H9 (cell line): ENCODE measurements around the gene P3H3. TPM values are rescaled to one million over a fixed set of nuclear protein-coding genes. Genes with fewer than 3 reads are reported as not detected.

Experiments used
- DNase-seq: peaks from one replicate; pipeline ENCODE4 v3.0.0-alpha.2; 2017
- H2AFZ ChIP-seq: one replicate; pipeline ENCODE4 v1.6.1; 2013; ENCODE audit warnings: mild to moderate bottlenecking, low read length, control low read depth, moderate library complexity
- H2AK5ac ChIP-seq: 2 replicates; pipeline ENCODE4 v1.6.1; 2013; ENCODE audit warnings: low read length, control low read depth, mixed read lengths; ENCODE audit not compliant: insufficient read length
- H2BK120ac ChIP-seq: one replicate; pipeline ENCODE4 v1.6.1; 2013; ENCODE audit warnings: low read depth, mild to moderate bottlenecking, low read length, control low read depth, inconsistent platforms; ENCODE audit not compliant: poor library complexity, severe bottlenecking
- H2BK12ac ChIP-seq: 2 replicates; pipeline ENCODE4 v1.6.1; 2013; ENCODE audit warnings: low read length, control low read depth, mixed read lengths, low read depth; ENCODE audit not compliant: insufficient read length
- H2BK15ac ChIP-seq: 2 replicates; pipeline ENCODE4 v1.6.1; 2013; ENCODE audit warnings: low read depth, low read length, control low read depth
- H2BK20ac ChIP-seq: one replicate; pipeline ENCODE4 v1.6.1; 2013; ENCODE audit warnings: low read depth, mild to moderate bottlenecking, low read length, control low read depth, inconsistent platforms; ENCODE audit not compliant: poor library complexity, severe bottlenecking
- H2BK5ac ChIP-seq: 2 replicates; pipeline ENCODE4 v1.6.1; 2013; ENCODE audit warnings: low read length, control low read depth, mixed read lengths; ENCODE audit not compliant: insufficient read length
- H3K14ac ChIP-seq: 2 replicates; pipeline ENCODE4 v1.6.1; 2013; ENCODE audit warnings: low read length, control low read depth; ENCODE audit not compliant: insufficient read depth
- H3K18ac ChIP-seq: 2 replicates; pipeline ENCODE4 v1.6.1; 2013; ENCODE audit warnings: low read depth, mild to moderate bottlenecking, mixed read lengths, low read length, control low read depth; ENCODE audit not compliant: insufficient read length
- H3K23ac ChIP-seq: 2 replicates; pipeline ENCODE4 v1.6.1; 2013; ENCODE audit warnings: low read length, control low read depth, mixed read lengths, low read depth; ENCODE audit not compliant: insufficient read length
- H3K23me2 ChIP-seq: 2 replicates; pipeline ENCODE4 v1.6.1; 2013; ENCODE audit warnings: low read depth, mild to moderate bottlenecking, mixed read lengths, low read length, control low read depth; ENCODE audit not compliant: insufficient read length, poor library complexity, severe bottlenecking
- H3K27ac ChIP-seq: 2 replicates; pipeline ENCODE4 v1.5.1; 2013; ENCODE audit warnings: low read length, control low read depth, mixed read lengths, low read depth; ENCODE audit not compliant: insufficient read length
- H3K27me3 ChIP-seq: 2 replicates; pipeline ENCODE4 v1.6.1; 2013; ENCODE audit warnings: low read length, control low read depth, inconsistent platforms; ENCODE audit not compliant: insufficient read depth
- H3K4ac ChIP-seq: 2 replicates; pipeline ENCODE4 v1.6.1; 2013; ENCODE audit warnings: low read depth, mild to moderate bottlenecking, control low read depth, inconsistent platforms, low read length, moderate library complexity
- H3K4me1 ChIP-seq: 2 replicates; pipeline ENCODE4 v1.6.1; 2013; ENCODE audit warnings: low read length, control low read depth, inconsistent platforms; ENCODE audit not compliant: insufficient read depth
- H3K4me2 ChIP-seq: 2 replicates; pipeline ENCODE4 v1.6.1; 2013; ENCODE audit warnings: low read length, control low read depth, mixed read lengths; ENCODE audit not compliant: insufficient read length, insufficient read depth
- H3K56ac ChIP-seq: 2 replicates; pipeline ENCODE4 v1.6.1; 2013; ENCODE audit warnings: low read depth, mild to moderate bottlenecking, mixed read lengths, low read length, control low read depth; ENCODE audit not compliant: insufficient read length
- H3K79me1 ChIP-seq: 2 replicates; pipeline ENCODE4 v1.6.1; 2013; ENCODE audit warnings: low read depth, mild to moderate bottlenecking, moderate library complexity, low read length, control low read depth, inconsistent platforms; ENCODE audit not compliant: insufficient read depth, poor library complexity, severe bottlenecking
- H3K79me2 ChIP-seq: 2 replicates; pipeline ENCODE4 v1.6.1; 2013; ENCODE audit warnings: low read length, control low read depth, inconsistent platforms; ENCODE audit not compliant: insufficient read depth
- H3K9ac ChIP-seq: 2 replicates; pipeline ENCODE4 v1.6.1; 2013; ENCODE audit warnings: low read length, control low read depth, mixed read lengths; ENCODE audit not compliant: insufficient read length; ENCODE audit errors: extremely low read depth
- H3K9me3 ChIP-seq: one replicate; pipeline ENCODE4 v1.6.1; 2013; ENCODE audit warnings: low read depth, low read length, inconsistent platforms; ENCODE audit not compliant: control insufficient read depth
- H3T11ph ChIP-seq: one replicate; pipeline ENCODE4 v1.6.1; 2013; ENCODE audit warnings: mild to moderate bottlenecking, low read length, control low read depth, inconsistent platforms
- H4K20me1 ChIP-seq: one replicate; pipeline ENCODE4 v1.6.1; 2013; ENCODE audit not compliant: control insufficient read depth, insufficient read length, insufficient read depth
- H4K5ac ChIP-seq: 2 replicates; pipeline ENCODE4 v1.6.1; 2013; ENCODE audit warnings: low read depth, mild to moderate bottlenecking, mixed read lengths, low read length, control low read depth; ENCODE audit not compliant: insufficient read length
- H4K8ac ChIP-seq: replicated peaks from 2 replicates; pipeline ENCODE4 v1.6.1; 2013; ENCODE audit warnings: low read length, control low read depth, mixed read lengths, low read depth; ENCODE audit not compliant: insufficient read length
- H4K91ac ChIP-seq: 2 replicates; pipeline ENCODE4 v1.6.1; 2013; ENCODE audit warnings: low read depth, mild to moderate bottlenecking, moderate library complexity, mixed read lengths, low read length, control low read depth; ENCODE audit not compliant: insufficient read length
- H3K27ac Mint-ChIP-seq, 3 experiments: 2 replicates in 2 of 3; 3 replicates in 1 of 3; pipeline ENCODE4 v1.8.0; 2020 to 2021; ENCODE audit warnings: mixed read lengths in 3 of 3, mild to moderate bottlenecking in 1 of 3, moderate library complexity in 1 of 3
- H3K27me3 Mint-ChIP-seq: 2 replicates; pipeline ENCODE4 v1.8.0; 2021; ENCODE audit warnings: low read depth, mild to moderate bottlenecking, moderate library complexity, mixed read lengths
- H3K36me3 Mint-ChIP-seq, 3 experiments: 2 replicates in 2 of 3; 3 replicates in 1 of 3; pipeline ENCODE4 v1.8.0; 2020 to 2021; ENCODE audit warnings: low read depth in 3 of 3, mixed read lengths in 3 of 3; ENCODE audit not compliant: insufficient read depth in 1 of 3
- H3K4me1 Mint-ChIP-seq, 2 experiments: 2 replicates each; pipeline ENCODE4 v1.8.0; 2020; ENCODE audit warnings: mixed read lengths in 2 of 2
- H3K4me3 Mint-ChIP-seq, 2 experiments: 2 replicates in 1 of 2; 3 replicates in 1 of 2; pipeline ENCODE4 v1.8.0; 2020 to 2021; ENCODE audit warnings: mild to moderate bottlenecking in 2 of 2, mixed read lengths in 2 of 2, moderate library complexity in 1 of 2
- H3K9me3 Mint-ChIP-seq, 2 experiments: 2 replicates in 1 of 2; 3 replicates in 1 of 2; pipeline ENCODE4 v1.8.0; 2020; ENCODE audit warnings: mild to moderate bottlenecking in 2 of 2, mixed read lengths in 2 of 2, moderate library complexity in 1 of 2
- CTCF ChIP-seq: fragments of 200-600 bp; sonication (generic); conservative IDR thresholded peaks from 3 replicates; pipeline ENCODE4 v1.8.0; 2021; ENCODE audit warnings: antibody characterized with exemption, mild to moderate bottlenecking
- WGBS: extraction: QIAGEN DNeasy Blood & Tissue Kit; methylation state at CpG from one replicate; pipeline ENCODE4 v1.1.7; 2013; ENCODE audit warnings: missing lambda C conversion rate, low lambda C conversion rate, mixed read lengths; ENCODE audit not compliant: insufficient read length; ENCODE audit errors: extremely low coverage; 5-methylcytosine and 5-hydroxymethylcytosine counted together
- total RNA-seq: library from RNA; stranded (reverse); gene quantifications from 2 replicates; pipeline ENCODE4 v1.2.1, GENCODE V29; 2021

Gene P3H3
- total RNA-seq, 1 experiment from 2014 or later, result 55.0 TPM

- peaks cover 31% of the 10 kb centered on the region for H3K27me3 Mint-ChIP-seq
Measured at GRCh38 chr12:6780573-6780972, 47.6 kb upstream of the P3H3 start.

More at GRCh38 chr12:6780573-6780972, 47.6 kb upstream of the P3H3 start:
- Histone ChIP-seq H3K56ac (no peak overlapping the region), H3K23me2 (peaks cover 10% of the 10 kb centered on the region), H2BK5ac (no peak overlapping the region), H2BK120ac (no peak overlapping the region), H3K27ac (no peak overlapping the region), H3K14ac (no peak overlapping the region), H4K8ac (no peak overlapping the region), H3K18ac (no peak overlapping the region), H2AK5ac (no peak overlapping the region), H2AFZ (no peak overlapping the region), H3K4ac (no peak overlapping the region), H4K20me1 (no peaks in the 10 kb centered on the region), H2BK20ac (no peak overlapping the region), H2BK15ac (no peak overlapping the region), H3K79me2 (no peaks in the 10 kb centered on the region), H4K91ac (no peak overlapping the region), H3K9me3 (no peaks in the 10 kb centered on the region), H3K79me1 (no peaks in the 10 kb centered on the region), H3K9ac (no peak overlapping the region), H3K4me1 (no peaks in the 10 kb centered on the region), H3K27me3 (peaks cover 2% of the 10 kb centered on the region; the same call in 1 of the 2 replicates), H3K4me2 (no peak overlapping the region), H2BK12ac (no peak overlapping the region), H3T11ph (no peak overlapping the region), H3K23ac (no peak overlapping the region), H4K5ac (no peak overlapping the region)
- Mint-ChIP-seq H3K9me3 (no peaks in the 10 kb centered on the region), H3K27ac (no peak overlapping the region), H3K4me3 (no peak overlapping the region; a peak in 1 of 5 replicates), H3K36me3 (peaks cover under 1 to 12% (median 9%) of the 10 kb centered on the region in 3 experiments; a peak in 6 of 7 replicates), H3K4me1 (peaks cover 26 to 31% of the 10 kb centered on the region in 2 experiments)
- no peak for DNase-seq
- no CpG with 5 or more reads among the region's 6 CpGs for WGBS
- no peak for TF ChIP-seq CTCF
